ENCODE data around the gene CEP131.

GRCh38 chr17:81252987-81253329 is 30.2 kb upstream of the CEP131 start:
- TF ChIP-seq CTCF (conservative IDR thresholded peaks at IDR 0.05; ENCODE audit: low read depth, low read length) (no peak), ELK1 (IDR thresholded peaks at IDR 0.05; ENCODE audit: borderline replicate concordance, low read depth, low read length) (no peak), RCOR1 (IDR thresholded peaks at IDR 0.05; ENCODE audit: insufficient replicate concordance, low read length) (no peak), POLR2A (IDR thresholded peaks at IDR 0.05; ENCODE audit: low read depth, low read length) (no peak), RAD21 (IDR thresholded peaks at IDR 0.05; ENCODE audit: low read length) (no peak), NFE2L2 (IDR thresholded peaks at IDR 0.05; ENCODE audit: low read depth, low read length) (no peak), USF2 (IDR thresholded peaks at IDR 0.05; ENCODE audit: low read depth, low read length) (no peak), CEBPB (IDR thresholded peaks at IDR 0.05; ENCODE audit: low read depth, low read length) (no peak)

All from IMR-90 (cell line).